ENCODE measurements around the gene MAP7.
"Not testable (repeated sequence)": the region's sequence is repeated elsewhere in the genome, so short reads cannot be mapped to it uniquely, and the experiment has no call there.

Gene MAP7

GRCh38 chr6:136387316-136387715 is 162.9 kb downstream of the MAP7 start:
- DNase-seq (ENCODE audit: low read depth in 2 of 2) = no peak

GRCh38 chr6:136383268-136383937 is 166.8 kb downstream of the MAP7 start:
- DNase-seq (ENCODE audit: low read depth in 2 of 2) = no peak

GRCh38 chr6:136382676-136383252 is 167.5 kb downstream of the MAP7 start:
- DNase-seq (ENCODE audit: low read depth in 2 of 2) = no peak

- DNase-seq (ENCODE audit: low read depth in 2 of 2) = no peak
Observed at GRCh38 chr6:136378888-136379287, 171.3 kb downstream of the MAP7 start.

- DNase-seq (ENCODE audit: low read depth in 2 of 2) = not testable (repeated sequence)
Observed at GRCh38 chr6:136375836-136376235, 174.4 kb downstream of the MAP7 start.

- DNase-seq (ENCODE audit: low read depth in 2 of 2) = no peak
Observed at GRCh38 chr6:136371959-136372358, 178.3 kb downstream of the MAP7 start.

GRCh38 chr6:136370988-136371728 is 179.1 kb downstream of the MAP7 start:
- no peak for DNase-seq (ENCODE audit: low read depth in 2 of 2)

GRCh38 chr6:136365776-136366354 is 184.4 kb downstream of the MAP7 start:
- no peak for DNase-seq (ENCODE audit: low read depth in 2 of 2)

- DNase-seq (ENCODE audit: low read depth in 2 of 2) = no peak
Observed at GRCh38 chr6:136362421-136363356, 187.5 kb downstream of the MAP7 start.

GRCh38 chr6:136361787-136362186 is 188.4 kb downstream of the MAP7 start:
- no peak for DNase-seq (ENCODE audit: low read depth in 2 of 2)

GRCh38 chr6:136360783-136361182 is 189.4 kb downstream of the MAP7 start:
- no peak for DNase-seq (ENCODE audit: low read depth in 2 of 2)

GRCh38 chr6:136359851-136360250 is 190.4 kb downstream of the MAP7 start:
- DNase-seq (ENCODE audit: low read depth in 2 of 2) = no peak

- DNase-seq (ENCODE audit: low read depth in 2 of 2) = no peak
Observed at GRCh38 chr6:136351518-136352110, 198.6 kb downstream of the MAP7 start.

- DNase-seq (ENCODE audit: low read depth in 2 of 2) = no peak
Observed at GRCh38 chr6:136350914-136351313, 199.3 kb downstream of the MAP7 start.

GRCh38 chr6:136347847-136348246 is 202.4 kb downstream of the MAP7 start:
- DNase-seq (ENCODE audit: low read depth in 2 of 2) = no peak

- no peak for DNase-seq (ENCODE audit: low read depth in 2 of 2)
Observed at GRCh38 chr6:136345145-136345544, 205.1 kb downstream of the MAP7 start.

GRCh38 chr6:136344420-136344819 is 205.8 kb downstream of the MAP7 start:
- no peak for DNase-seq (ENCODE audit: low read depth in 2 of 2)

GRCh38 chr6:136343700-136344099 is 206.5 kb downstream of the MAP7 start:
- no peak for DNase-seq (ENCODE audit: low read depth in 2 of 2)

GRCh38 chr6:136343275-136343674 is 206.9 kb downstream of the MAP7 start:
- no peak for DNase-seq (ENCODE audit: low read depth in 2 of 2)

GRCh38 chr6:136341967-136342366 is 208.3 kb downstream of the MAP7 start:
- no peak for DNase-seq (ENCODE audit: low read depth in 2 of 2)

- DNase-seq (ENCODE audit: low read depth in 2 of 2) = no peak
Observed at GRCh38 chr6:136341367-136341766, 208.9 kb downstream of the MAP7 start.

Measured in stimulated activated CD4-positive, alpha-beta T cell treated with anti-CD3 and anti-CD28 coated beads, Interleukin-1b, Interleukin-23, amount 100 ng/mL, for 1 hour (primary cell).